Measurements from ENCODE around the gene CDS2. TPM values are rescaled to one million over a fixed set of nuclear protein-coding genes. Genes with fewer than 3 reads are reported as not detected.

The CDS2 gene
- total and polyA plus RNA-seq, 4 experiments from 2014 or later, result 53.7 to 59.8 (median 58.2) TPM

GRCh38 chr20:5205348-5206210, 78.8 kb downstream of the CDS2 start:
- no peak overlapping the region for H3K27ac ChIP-seq (ENCODE audit: low read depth, low read length)
- intact Hi-C loops (cut with micrococcal nuclease), result loop anchor here (1.0 to 5.0 kb wide), 2 partner anchors 18 to 78 kb away; partner anchors contain the start of gene CDS2
- Mint-ChIP-seq H3K4me1 (peaks cover 0 to 6% (median 0%) of the 10 kb centered on the region in 4 donors), H3K9me3 (peaks cover 0 to 3% (median 0%) of the 10 kb centered on the region in 8 donors), H3K27me3 (no peaks in the 10 kb centered on the region), H3K4me3 (no peak overlapping the region), H3K36me3 (peaks cover 9 to 12% of the 10 kb centered on the region in 2 donors), H3K27ac (peak overlapping the region in 1 of 7 donors; percentile 74)
- H3K9me3 ChIP-seq (ENCODE audit: control insufficient read depth in 1 of 2, low read length in 2 of 2), result no peaks in the 10 kb centered on the region
- CTCF ChIA-PET (ENCODE audit: partially characterized antibody), result interaction anchor here (0.8 to 4.4 kb wide), 19 partner anchors 10 to 244 kb away, joined by 3 to 39 read pairs (median 6); partner anchors contain the start of gene CDS2
- H3K27me3 ChIP-seq (ENCODE audit: insufficient read depth, low read length), result no peaks in the 10 kb centered on the region
- no peaks in the 10 kb centered on the region for H3K36me3 ChIP-seq (ENCODE audit: insufficient read depth, low read length)
- POLR2A ChIA-PET (ENCODE audit: partially characterized antibody), result interaction anchor here (1.0 kb wide), 1 partner anchor 78 kb away, joined by 4 read pairs; the partner anchor contains the start of gene CDS2
- H3K4me3 ChIP-seq (ENCODE audit: low read length in 2 of 2), result no peak overlapping the region
- no peaks in the 10 kb centered on the region for H3K4me1 ChIP-seq (ENCODE audit: insufficient read depth, low read length)
- DNase-seq, result peak; percentile 49 to 64 (median 56)

- intact Hi-C loops (cut with micrococcal nuclease), result loop anchor here (5.0 kb wide), 1 partner anchor 80 kb away; the partner anchor contains the start of gene CDS2
- Histone ChIP-seq H3K9me3 (ENCODE audit: control insufficient read depth in 1 of 2, low read length in 2 of 2) (no peaks in the 10 kb centered on the region), H3K27ac (ENCODE audit: low read depth, low read length) (no peak overlapping the region), H3K27me3 (ENCODE audit: insufficient read depth, low read length) (no peaks in the 10 kb centered on the region), H3K36me3 (ENCODE audit: insufficient read depth, low read length) (no peaks in the 10 kb centered on the region), H3K4me3 (ENCODE audit: low read length in 2 of 2) (no peak overlapping the region), H3K4me1 (ENCODE audit: insufficient read depth, low read length) (no peaks in the 10 kb centered on the region)
- Mint-ChIP-seq H3K4me1 (peaks cover 0 to 6% (median 0%) of the 10 kb centered on the region in 4 donors), H3K9me3 (peaks cover 0 to 3% (median 0%) of the 10 kb centered on the region in 8 donors), H3K36me3 (peaks cover 9 to 12% of the 10 kb centered on the region in 2 donors), H3K4me3 (no peak overlapping the region), H3K27me3 (no peaks in the 10 kb centered on the region), H3K27ac (no peak overlapping the region)
- CTCF ChIA-PET (ENCODE audit: partially characterized antibody), result interaction anchor here (1.0 to 4.4 kb wide), 5 partner anchors 10 to 241 kb away, joined by 3 to 39 read pairs (median 8); no protein-coding TSS in a partner anchor
- POLR2A ChIA-PET (ENCODE audit: partially characterized antibody), result no interaction called here
- no peak for DNase-seq
Observed at GRCh38 chr20:5207138-5207537, 80.3 kb downstream of the CDS2 start.

GRCh38 chr20:5211803-5212714, 85.3 kb downstream of the CDS2 start:
- Histone ChIP-seq H3K36me3 (ENCODE audit: insufficient read depth, low read length) (no peaks in the 10 kb centered on the region), H3K27ac (ENCODE audit: low read depth, low read length) (no peak overlapping the region), H3K9me3 (ENCODE audit: control insufficient read depth in 1 of 2, low read length in 2 of 2) (no peaks in the 10 kb centered on the region), H3K4me1 (ENCODE audit: insufficient read depth, low read length) (no peaks in the 10 kb centered on the region), H3K27me3 (ENCODE audit: insufficient read depth, low read length) (no peaks in the 10 kb centered on the region), H3K4me3 (ENCODE audit: low read length in 2 of 2) (no peak overlapping the region)
- no peak for DNase-seq
- no peaks in the 10 kb centered on the region for H3K9me3 Mint-ChIP-seq
- intact Hi-C loops (cut with micrococcal nuclease), result no loop called here
- H3K27ac Mint-ChIP-seq, result no peak overlapping the region
- H3K36me3 Mint-ChIP-seq, result peaks cover 7 to 12% of the 10 kb centered on the region in 2 donors
- ChIA-PET CTCF (ENCODE audit: partially characterized antibody) (interaction anchor here (0.8 to 4.5 kb wide), 5 partner anchors 10 to 85 kb away, joined by 3 to 38 read pairs (median 4); partner anchors contain the start of gene CDS2), POLR2A (ENCODE audit: partially characterized antibody) (interaction anchor here (0.6 kb wide), 1 partner anchor 174 kb away, joined by 3 read pairs; no protein-coding TSS in a partner anchor)
- no peaks in the 10 kb centered on the region for H3K4me1 Mint-ChIP-seq
- no peaks in the 10 kb centered on the region for H3K27me3 Mint-ChIP-seq
- no peak overlapping the region for H3K4me3 Mint-ChIP-seq

- POLR2A ChIA-PET (ENCODE audit: partially characterized antibody), result no interaction called here
Observed at GRCh38 chr20:5212907-5213487, 86.2 kb downstream of the CDS2 start.

GRCh38 chr20:5214826-5215225, 88.0 kb downstream of the CDS2 start:
- Histone ChIP-seq H3K4me1 (ENCODE audit: insufficient read depth, low read length) (no peaks in the 10 kb centered on the region), H3K9me3 (ENCODE audit: control insufficient read depth in 1 of 2, low read length in 2 of 2) (no peaks in the 10 kb centered on the region), H3K4me3 (ENCODE audit: low read length in 2 of 2) (no peak overlapping the region), H3K27ac (ENCODE audit: low read depth, low read length) (no peak overlapping the region), H3K36me3 (ENCODE audit: insufficient read depth, low read length) (no peaks in the 10 kb centered on the region), H3K27me3 (ENCODE audit: insufficient read depth, low read length) (no peaks in the 10 kb centered on the region)
- H3K4me1 Mint-ChIP-seq, result no peaks in the 10 kb centered on the region
- peaks cover 0 to 6% of the 10 kb centered on the region in 2 donors for H3K36me3 Mint-ChIP-seq
- no peak overlapping the region for H3K4me3 Mint-ChIP-seq
- no peak overlapping the region for H3K27ac Mint-ChIP-seq
- no peak for DNase-seq
- no peaks in the 10 kb centered on the region for H3K27me3 Mint-ChIP-seq
- CTCF ChIA-PET (ENCODE audit: partially characterized antibody), result interaction anchor here (1.8 to 5.4 kb wide), 3 partner anchors 9 to 88 kb away, joined by 4 to 31 read pairs (median 10); partner anchors contain the start of gene CDS2
- intact Hi-C loops (cut with micrococcal nuclease), result no loop called here
- POLR2A ChIA-PET (ENCODE audit: partially characterized antibody), result no interaction called here
- H3K9me3 Mint-ChIP-seq, result no peaks in the 10 kb centered on the region

More at GRCh38 chr20:5212907-5213487, 86.2 kb downstream of the CDS2 start:
- H3K27me3 Mint-ChIP-seq, result no peaks in the 10 kb centered on the region
- Histone ChIP-seq H3K27ac (ENCODE audit: low read depth, low read length) (no peak overlapping the region), H3K27me3 (ENCODE audit: insufficient read depth, low read length) (no peaks in the 10 kb centered on the region), H3K36me3 (ENCODE audit: insufficient read depth, low read length) (no peaks in the 10 kb centered on the region), H3K9me3 (ENCODE audit: control insufficient read depth in 1 of 2, low read length in 2 of 2) (no peaks in the 10 kb centered on the region), H3K4me3 (ENCODE audit: low read length in 2 of 2) (no peak overlapping the region), H3K4me1 (ENCODE audit: insufficient read depth, low read length) (no peaks in the 10 kb centered on the region)
- peaks cover 8 to 11% of the 10 kb centered on the region in 2 donors for H3K36me3 Mint-ChIP-seq
- no peak for DNase-seq
- H3K9me3 Mint-ChIP-seq, result no peaks in the 10 kb centered on the region
- H3K27ac Mint-ChIP-seq, result no peak overlapping the region
- H3K4me1 Mint-ChIP-seq, result no peaks in the 10 kb centered on the region
- intact Hi-C loops (cut with micrococcal nuclease), result no loop called here
- CTCF ChIA-PET (ENCODE audit: partially characterized antibody), result interaction anchor here (1.5 to 5.4 kb wide), 3 partner anchors 8 to 20 kb away, joined by 3 to 38 read pairs (median 31); no protein-coding TSS in a partner anchor
- H3K4me3 Mint-ChIP-seq, result no peak overlapping the region

GRCh38 chr20:5215672-5216304, 89.0 kb downstream of the CDS2 start:
- no peak for DNase-seq

More at GRCh38 chr20:5215672-5216304, 89.0 kb downstream of the CDS2 start:
- no peak overlapping the region for H3K4me3 Mint-ChIP-seq
- peak overlapping the region in 1 of 7 donors; percentile 33 for H3K27ac Mint-ChIP-seq
- no peaks in the 10 kb centered on the region for H3K27me3 ChIP-seq (ENCODE audit: insufficient read depth, low read length)
- no peaks in the 10 kb centered on the region for H3K36me3 ChIP-seq (ENCODE audit: insufficient read depth, low read length)
- H3K4me3 ChIP-seq (ENCODE audit: low read length in 2 of 2), result no peak overlapping the region
- ChIA-PET POLR2A (ENCODE audit: partially characterized antibody) (no interaction called here), CTCF (ENCODE audit: partially characterized antibody) (interaction anchor here (2.6 to 5.4 kb wide), 2 partner anchors 9 to 11 kb away, joined by 10 to 31 read pairs; no protein-coding TSS in a partner anchor)
- no peak overlapping the region for H3K27ac ChIP-seq (ENCODE audit: low read depth, low read length)
- H3K4me1 ChIP-seq (ENCODE audit: insufficient read depth, low read length), result no peaks in the 10 kb centered on the region
- no peaks in the 10 kb centered on the region for H3K9me3 ChIP-seq (ENCODE audit: control insufficient read depth in 1 of 2, low read length in 2 of 2)
- H3K9me3 Mint-ChIP-seq, result no peaks in the 10 kb centered on the region
- H3K27me3 Mint-ChIP-seq, result no peaks in the 10 kb centered on the region
- no peaks in the 10 kb centered on the region for H3K4me1 Mint-ChIP-seq
- H3K36me3 Mint-ChIP-seq, result peaks cover 0 to 6% of the 10 kb centered on the region in 2 donors
- intact Hi-C loops (cut with micrococcal nuclease), result no loop called here

All from CD4-positive, alpha-beta memory T cell (primary cell).